HEK293 (cell line): ENCODE data around the gene SAMD11.
A peak's percentile ranks its signal among the peaks of the same experiment; 100 is the strongest.

Experiments used
- GLI4 ChIP-seq: fragments of 450-650 bp; formaldehyde crosslinking; IDR thresholded peaks from 2 replicates; pipeline ENCODE4 v1.5.1; 2016; ENCODE audit warnings: missing biosample characterization, missing genetic modification characterization
- MZF1 ChIP-seq: fragments of 450-650 bp; formaldehyde crosslinking; IDR thresholded peaks from 2 replicates; pipeline ENCODE4 v1.5.1; 2017; ENCODE audit warnings: missing biosample characterization, missing genetic modification characterization, borderline replicate concordance
- REPIN1 ChIP-seq: fragments of 450-650 bp; formaldehyde crosslinking; IDR thresholded peaks from 2 replicates; pipeline ENCODE4 v1.5.1; 2017; ENCODE audit warnings: missing biosample characterization, missing genetic modification characterization, low read depth
- ZFHX2 ChIP-seq: fragments of 450-650 bp; formaldehyde crosslinking; conservative IDR thresholded peaks from 2 replicates; pipeline ENCODE4 v1.5.1; 2016; ENCODE audit warnings: missing biosample characterization, missing genetic modification characterization
- ZNF132 ChIP-seq: fragments of 450-650 bp; formaldehyde crosslinking; IDR thresholded peaks from 2 replicates; pipeline ENCODE4 v1.5.1; 2017; ENCODE audit warnings: missing biosample characterization, missing genetic modification characterization, borderline replicate concordance
- ZNF175 ChIP-seq: fragments of 450-650 bp; formaldehyde crosslinking; IDR thresholded peaks from 2 replicates; pipeline ENCODE4 v1.5.1; 2016; ENCODE audit warnings: missing biosample characterization, missing genetic modification characterization
- ZNF184 ChIP-seq: fragments of 450-650 bp; IDR thresholded peaks from 2 replicates; pipeline ENCODE4 v1.5.1; 2018; ENCODE audit warnings: missing biosample characterization, mild to moderate bottlenecking, missing genetic modification characterization
- ZNF274 ChIP-seq, 2 experiments: fragments of 200-500 bp in 1 of 2; fragments of 450-650 bp in 1 of 2; sonication (Bioruptor generic) in 1 of 2; formaldehyde crosslinking in 1 of 2; IDR thresholded peaks; 2 replicates each; pipeline versions ENCODE4 v1.5.1 to v1.6.1; 2014 to 2016; ENCODE audit warnings: borderline replicate concordance in 1 of 2, inconsistent platforms in 1 of 2, low read length in 1 of 2, missing biosample characterization in 1 of 2, missing genetic modification characterization in 1 of 2
- ZNF302 ChIP-seq: fragments of 450-650 bp; formaldehyde crosslinking; IDR thresholded peaks from 2 replicates; pipeline ENCODE4 v1.5.1; 2016; ENCODE audit warnings: missing biosample characterization, missing genetic modification characterization, low read depth
- ZNF37A ChIP-seq: fragments of 450-650 bp; IDR thresholded peaks from 2 replicates; pipeline ENCODE4 v1.5.1; 2018; ENCODE audit warnings: missing biosample characterization, missing genetic modification characterization
- ZNF549 ChIP-seq: fragments of 450-650 bp; IDR thresholded peaks from 2 replicates; pipeline ENCODE4 v1.5.1; 2018; ENCODE audit warnings: missing biosample characterization, missing genetic modification characterization, mild to moderate bottlenecking, inconsistent platforms, moderate library complexity
- ZNF600 ChIP-seq: fragments of 450-650 bp; formaldehyde crosslinking; IDR thresholded peaks from 2 replicates; pipeline ENCODE4 v1.5.1; 2016; ENCODE audit warnings: missing biosample characterization, missing genetic modification characterization
- ZNF791 ChIP-seq: fragments of 450-650 bp; formaldehyde crosslinking; IDR thresholded peaks from 2 replicates; pipeline ENCODE4 v1.5.1; 2016; ENCODE audit warnings: missing biosample characterization, missing genetic modification characterization
- ZNF843 ChIP-seq: fragments of 450-650 bp; formaldehyde crosslinking; IDR thresholded peaks from 2 replicates; pipeline ENCODE4 v1.5.1; 2016; ENCODE audit warnings: missing biosample characterization, missing genetic modification characterization
- ZSCAN16 ChIP-seq: fragments of 450-650 bp; formaldehyde crosslinking; IDR thresholded peaks from 2 replicates; pipeline ENCODE4 v1.5.1; 2016; ENCODE audit warnings: missing biosample characterization, missing genetic modification characterization
- ZSCAN30 ChIP-seq: fragments of 450-650 bp; IDR thresholded peaks from 2 replicates; pipeline ENCODE4 v1.5.1; 2018; ENCODE audit warnings: missing biosample characterization, mild to moderate bottlenecking, missing genetic modification characterization, moderate library complexity
- TF ChIP-seq, protein P1 (sequence below): fragments of 450-650 bp; formaldehyde crosslinking; IDR thresholded peaks from 2 replicates; pipeline ENCODE4 v1.5.1; 2016; ENCODE audit warnings: missing biosample characterization, missing genetic modification characterization, borderline replicate concordance
- TF ChIP-seq, protein P2 (sequence below): sonication (generic); formaldehyde crosslinking; IDR thresholded peaks from 2 replicates; pipeline ENCODE4 v1.8.1; 2022; ENCODE audit warnings: mild to moderate bottlenecking, moderate library complexity, missing genetic modification reagents
- TF ChIP-seq, protein P3 (sequence below): fragments of 450-650 bp; formaldehyde crosslinking; IDR thresholded peaks from 2 replicates; pipeline ENCODE4 v1.5.1; 2016; ENCODE audit warnings: missing biosample characterization, missing genetic modification characterization
- TF ChIP-seq, protein P4 (sequence below): fragments of 450-650 bp; formaldehyde crosslinking; IDR thresholded peaks from 2 replicates; pipeline ENCODE4 v1.5.1; 2016; ENCODE audit warnings: missing biosample characterization, missing genetic modification characterization
- TF ChIP-seq, protein P5 (sequence below): fragments of 450-650 bp; formaldehyde crosslinking; IDR thresholded peaks from 2 replicates; pipeline ENCODE4 v1.5.1; 2017; ENCODE audit warnings: missing biosample characterization, missing genetic modification characterization
- TF ChIP-seq, protein P6 (sequence below): fragments of 450-650 bp; formaldehyde crosslinking; IDR thresholded peaks from 2 replicates; pipeline ENCODE4 v1.5.1; 2016; ENCODE audit warnings: missing biosample characterization, missing genetic modification characterization, low read depth
- TF ChIP-seq, protein P7 (sequence below): fragments of 450-650 bp; formaldehyde crosslinking; IDR thresholded peaks from 2 replicates; pipeline ENCODE4 v1.5.1; 2016; ENCODE audit warnings: missing biosample characterization, missing genetic modification characterization
- TF ChIP-seq, protein P8 (sequence below): fragments of 450-650 bp; formaldehyde crosslinking; IDR thresholded peaks from 2 replicates; pipeline ENCODE4 v1.5.1; 2016; ENCODE audit warnings: missing biosample characterization, missing genetic modification characterization

SAMD11 gene

DNA sequence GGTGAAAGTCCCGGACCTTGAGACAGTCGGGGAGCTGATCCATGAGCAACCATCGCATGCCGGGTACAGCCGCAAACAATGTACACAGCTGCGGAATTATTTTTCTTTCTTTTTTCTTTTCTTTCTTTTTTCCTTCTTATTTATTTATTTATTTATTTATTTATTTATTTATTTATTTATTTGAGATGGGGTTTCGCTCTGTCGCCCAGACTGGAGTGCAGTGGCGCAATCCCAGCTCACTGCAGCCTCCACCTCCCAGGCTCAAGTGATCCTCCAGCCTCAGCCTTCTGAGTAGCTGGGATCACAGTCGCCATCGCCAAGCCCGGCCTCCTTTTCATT lies 60.7 kb downstream of the SAMD11 start (continued):
- TF ChIP-seq, protein P1, sequence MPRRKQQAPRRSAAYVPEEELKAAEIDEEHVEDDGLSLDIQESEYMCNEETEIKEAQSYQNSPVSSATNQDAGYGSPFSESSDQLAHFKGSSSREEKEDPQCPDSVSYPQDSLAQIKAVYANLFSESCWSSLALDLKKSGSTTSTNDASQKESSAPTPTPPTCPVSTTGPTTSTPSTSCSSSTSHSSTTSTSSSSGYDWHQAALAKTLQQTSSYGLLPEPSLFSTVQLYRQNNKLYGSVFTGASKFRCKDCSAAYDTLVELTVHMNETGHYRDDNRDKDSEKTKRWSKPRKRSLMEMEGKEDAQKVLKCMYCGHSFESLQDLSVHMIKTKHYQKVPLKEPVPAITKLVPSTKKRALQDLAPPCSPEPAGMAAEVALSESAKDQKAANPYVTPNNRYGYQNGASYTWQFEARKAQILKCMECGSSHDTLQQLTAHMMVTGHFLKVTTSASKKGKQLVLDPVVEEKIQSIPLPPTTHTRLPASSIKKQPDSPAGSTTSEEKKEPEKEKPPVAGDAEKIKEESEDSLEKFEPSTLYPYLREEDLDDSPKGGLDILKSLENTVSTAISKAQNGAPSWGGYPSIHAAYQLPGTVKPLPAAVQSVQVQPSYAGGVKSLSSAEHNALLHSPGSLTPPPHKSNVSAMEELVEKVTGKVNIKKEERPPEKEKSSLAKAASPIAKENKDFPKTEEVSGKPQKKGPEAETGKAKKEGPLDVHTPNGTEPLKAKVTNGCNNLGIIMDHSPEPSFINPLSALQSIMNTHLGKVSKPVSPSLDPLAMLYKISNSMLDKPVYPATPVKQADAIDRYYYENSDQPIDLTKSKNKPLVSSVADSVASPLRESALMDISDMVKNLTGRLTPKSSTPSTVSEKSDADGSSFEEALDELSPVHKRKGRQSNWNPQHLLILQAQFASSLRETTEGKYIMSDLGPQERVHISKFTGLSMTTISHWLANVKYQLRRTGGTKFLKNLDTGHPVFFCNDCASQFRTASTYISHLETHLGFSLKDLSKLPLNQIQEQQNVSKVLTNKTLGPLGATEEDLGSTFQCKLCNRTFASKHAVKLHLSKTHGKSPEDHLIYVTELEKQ (tag by site-specific recombination), result no peak
- TF ChIP-seq, protein P2, sequence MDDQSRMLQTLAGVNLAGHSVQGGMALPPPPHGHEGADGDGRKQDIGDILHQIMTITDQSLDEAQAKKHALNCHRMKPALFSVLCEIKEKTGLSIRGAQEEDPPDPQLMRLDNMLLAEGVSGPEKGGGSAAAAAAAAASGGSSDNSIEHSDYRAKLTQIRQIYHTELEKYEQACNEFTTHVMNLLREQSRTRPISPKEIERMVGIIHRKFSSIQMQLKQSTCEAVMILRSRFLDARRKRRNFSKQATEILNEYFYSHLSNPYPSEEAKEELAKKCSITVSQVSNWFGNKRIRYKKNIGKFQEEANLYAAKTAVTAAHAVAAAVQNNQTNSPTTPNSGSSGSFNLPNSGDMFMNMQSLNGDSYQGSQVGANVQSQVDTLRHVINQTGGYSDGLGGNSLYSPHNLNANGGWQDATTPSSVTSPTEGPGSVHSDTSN, result no peak
- TF ChIP-seq ZNF600 (tag by site-specific recombination) (no peak), ZNF843 (no peak), ZFHX2 (no peak), MZF1 (tag by site-specific recombination) (no peak; the same call in 1 of the 2 replicates), ZNF274 (IDR thresholded peaks at IDR 0.05; ENCODE audit: low read length) (no peak), ZNF274 (tag by site-specific recombination; IDR thresholded peaks at IDR 0.05; ENCODE audit: borderline replicate concordance) (no peak), REPIN1 (tag by site-specific recombination) (no peak), ZNF175 (tag by site-specific recombination) (no peak), ZNF549 (no peak), ZNF302 (no peak), ZNF791 (tag by site-specific recombination) (peak; percentile 75; the same call in 1 of the 2 replicates), ZSCAN30 (tag by site-specific recombination) (no peak), ZNF184 (no peak), ZSCAN16 (tag by site-specific recombination) (no peak), ZNF37A (tag by site-specific recombination) (no peak), GLI4 (no peak), ZNF132 (tag by site-specific recombination) (no peak)
- TF ChIP-seq, protein P3, sequence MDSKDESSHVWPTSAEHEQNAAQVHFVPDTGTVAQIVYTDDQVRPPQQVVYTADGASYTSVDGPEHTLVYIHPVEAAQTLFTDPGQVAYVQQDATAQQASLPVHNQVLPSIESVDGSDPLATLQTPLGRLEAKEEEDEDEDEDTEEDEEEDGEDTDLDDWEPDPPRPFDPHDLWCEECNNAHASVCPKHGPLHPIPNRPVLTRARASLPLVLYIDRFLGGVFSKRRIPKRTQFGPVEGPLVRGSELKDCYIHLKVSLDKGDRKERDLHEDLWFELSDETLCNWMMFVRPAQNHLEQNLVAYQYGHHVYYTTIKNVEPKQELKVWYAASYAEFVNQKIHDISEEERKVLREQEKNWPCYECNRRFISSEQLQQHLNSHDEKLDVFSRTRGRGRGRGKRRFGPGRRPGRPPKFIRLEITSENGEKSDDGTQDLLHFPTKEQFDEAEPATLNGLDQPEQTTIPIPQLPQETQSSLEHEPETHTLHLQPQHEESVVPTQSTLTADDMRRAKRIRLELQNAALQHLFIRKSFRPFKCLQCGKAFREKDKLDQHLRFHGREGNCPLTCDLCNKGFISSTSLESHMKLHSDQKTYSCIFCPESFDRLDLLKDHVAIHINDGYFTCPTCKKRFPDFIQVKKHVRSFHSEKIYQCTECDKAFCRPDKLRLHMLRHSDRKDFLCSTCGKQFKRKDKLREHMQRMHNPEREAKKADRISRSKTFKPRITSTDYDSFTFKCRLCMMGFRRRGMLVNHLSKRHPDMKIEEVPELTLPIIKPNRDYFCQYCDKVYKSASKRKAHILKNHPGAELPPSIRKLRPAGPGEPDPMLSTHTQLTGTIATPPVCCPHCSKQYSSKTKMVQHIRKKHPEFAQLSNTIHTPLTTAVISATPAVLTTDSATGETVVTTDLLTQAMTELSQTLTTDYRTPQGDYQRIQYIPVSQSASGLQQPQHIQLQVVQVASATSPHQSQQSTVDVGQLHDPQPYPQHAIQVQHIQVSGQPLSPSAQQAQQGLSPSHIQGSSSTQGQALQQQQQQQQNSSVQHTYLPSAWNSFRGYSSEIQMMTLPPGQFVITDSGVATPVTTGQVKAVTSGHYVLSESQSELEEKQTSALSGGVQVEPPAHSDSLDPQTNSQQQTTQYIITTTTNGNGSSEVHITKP (tag by site-specific recombination), result no peak
- TF ChIP-seq, protein P4, sequence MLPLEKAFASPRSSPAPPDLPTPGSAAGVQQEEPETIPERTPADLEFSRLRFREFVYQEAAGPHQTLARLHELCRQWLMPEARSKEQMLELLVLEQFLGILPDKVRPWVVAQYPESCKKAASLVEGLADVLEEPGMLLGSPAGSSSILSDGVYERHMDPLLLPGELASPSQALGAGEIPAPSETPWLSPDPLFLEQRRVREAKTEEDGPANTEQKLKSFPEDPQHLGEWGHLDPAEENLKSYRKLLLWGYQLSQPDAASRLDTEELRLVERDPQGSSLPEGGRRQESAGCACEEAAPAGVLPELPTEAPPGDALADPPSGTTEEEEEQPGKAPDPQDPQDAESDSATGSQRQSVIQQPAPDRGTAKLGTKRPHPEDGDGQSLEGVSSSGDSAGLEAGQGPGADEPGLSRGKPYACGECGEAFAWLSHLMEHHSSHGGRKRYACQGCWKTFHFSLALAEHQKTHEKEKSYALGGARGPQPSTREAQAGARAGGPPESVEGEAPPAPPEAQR, result no peak
- TF ChIP-seq, protein P5, sequence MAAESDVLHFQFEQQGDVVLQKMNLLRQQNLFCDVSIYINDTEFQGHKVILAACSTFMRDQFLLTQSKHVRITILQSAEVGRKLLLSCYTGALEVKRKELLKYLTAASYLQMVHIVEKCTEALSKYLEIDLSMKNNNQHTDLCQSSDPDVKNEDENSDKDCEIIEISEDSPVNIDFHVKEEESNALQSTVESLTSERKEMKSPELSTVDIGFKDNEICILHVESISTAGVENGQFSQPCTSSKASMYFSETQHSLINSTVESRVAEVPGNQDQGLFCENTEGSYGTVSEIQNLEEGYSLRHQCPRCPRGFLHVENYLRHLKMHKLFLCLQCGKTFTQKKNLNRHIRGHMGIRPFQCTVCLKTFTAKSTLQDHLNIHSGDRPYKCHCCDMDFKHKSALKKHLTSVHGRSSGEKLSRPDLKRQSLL (tag by site-specific recombination), result no peak
- TF ChIP-seq, protein P6, sequence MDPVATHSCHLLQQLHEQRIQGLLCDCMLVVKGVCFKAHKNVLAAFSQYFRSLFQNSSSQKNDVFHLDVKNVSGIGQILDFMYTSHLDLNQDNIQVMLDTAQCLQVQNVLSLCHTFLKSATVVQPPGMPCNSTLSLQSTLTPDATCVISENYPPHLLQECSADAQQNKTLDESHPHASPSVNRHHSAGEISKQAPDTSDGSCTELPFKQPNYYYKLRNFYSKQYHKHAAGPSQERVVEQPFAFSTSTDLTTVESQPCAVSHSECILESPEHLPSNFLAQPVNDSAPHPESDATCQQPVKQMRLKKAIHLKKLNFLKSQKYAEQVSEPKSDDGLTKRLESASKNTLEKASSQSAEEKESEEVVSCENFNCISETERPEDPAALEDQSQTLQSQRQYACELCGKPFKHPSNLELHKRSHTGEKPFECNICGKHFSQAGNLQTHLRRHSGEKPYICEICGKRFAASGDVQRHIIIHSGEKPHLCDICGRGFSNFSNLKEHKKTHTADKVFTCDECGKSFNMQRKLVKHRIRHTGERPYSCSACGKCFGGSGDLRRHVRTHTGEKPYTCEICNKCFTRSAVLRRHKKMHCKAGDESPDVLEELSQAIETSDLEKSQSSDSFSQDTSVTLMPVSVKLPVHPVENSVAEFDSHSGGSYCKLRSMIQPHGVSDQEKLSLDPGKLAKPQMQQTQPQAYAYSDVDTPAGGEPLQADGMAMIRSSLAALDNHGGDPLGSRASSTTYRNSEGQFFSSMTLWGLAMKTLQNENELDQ (tag by site-specific recombination), result no peak
- TF ChIP-seq, protein P7, sequence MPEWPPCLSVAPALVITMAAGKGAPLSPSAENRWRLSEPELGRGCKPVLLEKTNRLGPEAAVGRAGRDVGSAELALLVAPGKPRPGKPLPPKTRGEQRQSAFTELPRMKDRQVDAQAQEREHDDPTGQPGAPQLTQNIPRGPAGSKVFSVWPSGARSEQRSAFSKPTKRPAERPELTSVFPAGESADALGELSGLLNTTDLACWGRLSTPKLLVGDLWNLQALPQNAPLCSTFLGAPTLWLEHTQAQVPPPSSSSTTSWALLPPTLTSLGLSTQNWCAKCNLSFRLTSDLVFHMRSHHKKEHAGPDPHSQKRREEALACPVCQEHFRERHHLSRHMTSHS (tag by site-specific recombination), result no peak
- TF ChIP-seq, protein P8, sequence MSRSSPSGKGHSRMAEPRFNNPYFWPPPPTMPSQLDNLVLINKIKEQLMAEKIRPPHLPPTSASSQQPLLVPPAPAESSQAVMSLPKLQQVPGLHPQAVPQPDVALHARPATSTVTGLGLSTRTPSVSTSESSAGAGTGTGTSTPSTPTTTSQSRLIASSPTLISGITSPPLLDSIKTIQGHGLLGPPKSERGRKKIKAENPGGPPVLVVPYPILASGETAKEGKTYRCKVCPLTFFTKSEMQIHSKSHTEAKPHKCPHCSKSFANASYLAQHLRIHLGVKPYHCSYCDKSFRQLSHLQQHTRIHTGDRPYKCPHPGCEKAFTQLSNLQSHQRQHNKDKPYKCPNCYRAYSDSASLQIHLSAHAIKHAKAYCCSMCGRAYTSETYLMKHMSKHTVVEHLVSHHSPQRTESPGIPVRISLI (tag by site-specific recombination), result no peak
